Measurements from ENCODE around the gene MED10.

The MED10 gene

GRCh38 chr5:6377905-6378765, at the start of gene MED10:
TSS of gene MED10 (minus strand) at chr5:6378547. CDS start at chr5:6378483, 64 bp downstream.
- peak; percentile 97 for DNase-seq

GRCh38 chr5:6427694-6428093, 49.3 kb upstream of the MED10 start:
- no peak for DNase-seq

- no peak for DNase-seq
These were observed 46.4 kb upstream of the MED10 start for GRCh38 chr5:6424700-6425099.

- no peak for DNase-seq
These were observed 45.8 kb upstream of the MED10 start for GRCh38 chr5:6424110-6424659.

- DNase-seq = no peak
These were observed 45.2 kb upstream of the MED10 start for GRCh38 chr5:6423327-6424109.

- no peak for DNase-seq
These were observed 41.0 kb upstream of the MED10 start for GRCh38 chr5:6419340-6419852.

- DNase-seq = no peak
These were observed 40.4 kb upstream of the MED10 start for GRCh38 chr5:6418679-6419276.

- no peak for DNase-seq
These were observed 39.3 kb upstream of the MED10 start for GRCh38 chr5:6417657-6418056.

- DNase-seq = no peak
These were observed 34.5 kb upstream of the MED10 start for GRCh38 chr5:6412811-6413210.

GRCh38 chr5:6411141-6411540, 32.8 kb upstream of the MED10 start:
- DNase-seq = no peak

- no peak for DNase-seq
These were observed 32.1 kb upstream of the MED10 start for GRCh38 chr5:6410421-6410820.

- no peak for DNase-seq
These were observed 30.5 kb upstream of the MED10 start for GRCh38 chr5:6408627-6409446.

GRCh38 chr5:6408260-6408596, 29.9 kb upstream of the MED10 start:
- no peak for DNase-seq

GRCh38 chr5:6407558-6408259, 29.4 kb upstream of the MED10 start:
- DNase-seq = no peak

GRCh38 chr5:6405591-6405990, 27.2 kb upstream of the MED10 start:
- DNase-seq = no peak

- DNase-seq = no peak
These were observed 25.8 kb upstream of the MED10 start for GRCh38 chr5:6404129-6404528.

GRCh38 chr5:6403416-6403815, 25.1 kb upstream of the MED10 start:
- no peak for DNase-seq

GRCh38 chr5:6402939-6403338, 24.6 kb upstream of the MED10 start:
- no peak for DNase-seq

- DNase-seq = no peak
These were observed 23.1 kb upstream of the MED10 start for GRCh38 chr5:6401410-6401809.

GRCh38 chr5:6399980-6400910, 21.9 kb upstream of the MED10 start:
- no peak for DNase-seq

All from stimulated activated CD8-positive, alpha-beta memory T cell treated with anti-CD3 and anti-CD28 coated beads, Interleukin-4, amount 100 ng/mL, for 48 hours (primary cell).